ENCODE results near the gene ARID1A.

- no peak for TF ChIP-seq POLR2A (IDR thresholded peaks at IDR 0.05)
- TF ChIP-seq, protein P1, sequence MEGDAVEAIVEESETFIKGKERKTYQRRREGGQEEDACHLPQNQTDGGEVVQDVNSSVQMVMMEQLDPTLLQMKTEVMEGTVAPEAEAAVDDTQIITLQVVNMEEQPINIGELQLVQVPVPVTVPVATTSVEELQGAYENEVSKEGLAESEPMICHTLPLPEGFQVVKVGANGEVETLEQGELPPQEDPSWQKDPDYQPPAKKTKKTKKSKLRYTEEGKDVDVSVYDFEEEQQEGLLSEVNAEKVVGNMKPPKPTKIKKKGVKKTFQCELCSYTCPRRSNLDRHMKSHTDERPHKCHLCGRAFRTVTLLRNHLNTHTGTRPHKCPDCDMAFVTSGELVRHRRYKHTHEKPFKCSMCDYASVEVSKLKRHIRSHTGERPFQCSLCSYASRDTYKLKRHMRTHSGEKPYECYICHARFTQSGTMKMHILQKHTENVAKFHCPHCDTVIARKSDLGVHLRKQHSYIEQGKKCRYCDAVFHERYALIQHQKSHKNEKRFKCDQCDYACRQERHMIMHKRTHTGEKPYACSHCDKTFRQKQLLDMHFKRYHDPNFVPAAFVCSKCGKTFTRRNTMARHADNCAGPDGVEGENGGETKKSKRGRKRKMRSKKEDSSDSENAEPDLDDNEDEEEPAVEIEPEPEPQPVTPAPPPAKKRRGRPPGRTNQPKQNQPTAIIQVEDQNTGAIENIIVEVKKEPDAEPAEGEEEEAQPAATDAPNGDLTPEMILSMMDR (IDR thresholded peaks at IDR 0.05 in 4 of 5, conservative IDR thresholded peaks at IDR 0.05 in 1 of 5), result no peak
These were observed 5.6 kb downstream of the ARID1A start for GRCh38 chr1:26701266-26701994.

Measured in gastrocnemius medialis (tissue), 4 donors.